Bronchial epithelial cell (primary cell): ENCODE measurements around the gene S100PBP. TPM values are rescaled to one million over a fixed set of nuclear protein-coding genes. Genes with fewer than 3 reads are reported as not detected.
"Not testable (repeated sequence)": the region's sequence is repeated elsewhere in the genome, so short reads cannot be mapped to it uniquely, and the experiment has no call there.

Source experiments
- DNase-seq: peaks from one replicate; pipeline ENCODE4 v3.0.0-alpha.2; 2010; ENCODE audit warnings: low read depth
- FAIRE-seq: peaks from 2 replicates; lab custom pipeline; 2011; peaks lifted over from hg19 to GRCh38; lab: Jason Lieb, UNC
- H3K27me3 ChIP-seq: 2 replicates; pipeline ENCODE4 v1.5.1; 2011; ENCODE audit warnings: low read length; ENCODE audit not compliant: control insufficient read depth, insufficient read depth
- H3K36me3 ChIP-seq: 2 replicates; pipeline ENCODE4 v1.5.1; 2011; ENCODE audit warnings: low read length; ENCODE audit not compliant: control insufficient read depth, insufficient read depth
- H3K4me3 ChIP-seq: 2 replicates; pipeline ENCODE4 v1.5.1; 2011; ENCODE audit warnings: mild to moderate bottlenecking, low read depth, low read length, control low read depth
- total RNA-seq: library from RNA; depleted of rRNA; stranded (reverse); fragments of >200 nt; gene quantifications from 2 replicates; pipeline ENCODE4 v1.2.1, GENCODE V29; 2014
- TF ChIP-seq, protein P1 (sequence below): IDR thresholded peaks from 2 replicates; pipeline ENCODE4 v1.5.1; 2011; ENCODE audit warnings: mild to moderate bottlenecking, moderate library complexity, low read length, control low read depth, inconsistent platforms; ENCODE audit not compliant: insufficient read depth, severe bottlenecking

The S100PBP gene
- total RNA-seq, 1 donor from 2014 or later, result 20.5 TPM

- FAIRE-seq (no peak), DNase-seq (no peak)
- Histone ChIP-seq H3K36me3 (peaks cover 13% of the 10 kb centered on the region), H3K4me3 (no peak overlapping the region), H3K27me3 (no peaks in the 10 kb centered on the region)
- TF ChIP-seq, protein P1, sequence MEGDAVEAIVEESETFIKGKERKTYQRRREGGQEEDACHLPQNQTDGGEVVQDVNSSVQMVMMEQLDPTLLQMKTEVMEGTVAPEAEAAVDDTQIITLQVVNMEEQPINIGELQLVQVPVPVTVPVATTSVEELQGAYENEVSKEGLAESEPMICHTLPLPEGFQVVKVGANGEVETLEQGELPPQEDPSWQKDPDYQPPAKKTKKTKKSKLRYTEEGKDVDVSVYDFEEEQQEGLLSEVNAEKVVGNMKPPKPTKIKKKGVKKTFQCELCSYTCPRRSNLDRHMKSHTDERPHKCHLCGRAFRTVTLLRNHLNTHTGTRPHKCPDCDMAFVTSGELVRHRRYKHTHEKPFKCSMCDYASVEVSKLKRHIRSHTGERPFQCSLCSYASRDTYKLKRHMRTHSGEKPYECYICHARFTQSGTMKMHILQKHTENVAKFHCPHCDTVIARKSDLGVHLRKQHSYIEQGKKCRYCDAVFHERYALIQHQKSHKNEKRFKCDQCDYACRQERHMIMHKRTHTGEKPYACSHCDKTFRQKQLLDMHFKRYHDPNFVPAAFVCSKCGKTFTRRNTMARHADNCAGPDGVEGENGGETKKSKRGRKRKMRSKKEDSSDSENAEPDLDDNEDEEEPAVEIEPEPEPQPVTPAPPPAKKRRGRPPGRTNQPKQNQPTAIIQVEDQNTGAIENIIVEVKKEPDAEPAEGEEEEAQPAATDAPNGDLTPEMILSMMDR, result no peak
Measured at GRCh38 chr1:32797456-32797855, 20.0 kb upstream of the S100PBP start.

GRCh38 chr1:32798191-32798590 lies 19.3 kb upstream of the S100PBP start:
- FAIRE-seq (no peak), DNase-seq (peak; percentile 53)
- H3K36me3 ChIP-seq, result peaks cover 14% of the 10 kb centered on the region

DNA sequence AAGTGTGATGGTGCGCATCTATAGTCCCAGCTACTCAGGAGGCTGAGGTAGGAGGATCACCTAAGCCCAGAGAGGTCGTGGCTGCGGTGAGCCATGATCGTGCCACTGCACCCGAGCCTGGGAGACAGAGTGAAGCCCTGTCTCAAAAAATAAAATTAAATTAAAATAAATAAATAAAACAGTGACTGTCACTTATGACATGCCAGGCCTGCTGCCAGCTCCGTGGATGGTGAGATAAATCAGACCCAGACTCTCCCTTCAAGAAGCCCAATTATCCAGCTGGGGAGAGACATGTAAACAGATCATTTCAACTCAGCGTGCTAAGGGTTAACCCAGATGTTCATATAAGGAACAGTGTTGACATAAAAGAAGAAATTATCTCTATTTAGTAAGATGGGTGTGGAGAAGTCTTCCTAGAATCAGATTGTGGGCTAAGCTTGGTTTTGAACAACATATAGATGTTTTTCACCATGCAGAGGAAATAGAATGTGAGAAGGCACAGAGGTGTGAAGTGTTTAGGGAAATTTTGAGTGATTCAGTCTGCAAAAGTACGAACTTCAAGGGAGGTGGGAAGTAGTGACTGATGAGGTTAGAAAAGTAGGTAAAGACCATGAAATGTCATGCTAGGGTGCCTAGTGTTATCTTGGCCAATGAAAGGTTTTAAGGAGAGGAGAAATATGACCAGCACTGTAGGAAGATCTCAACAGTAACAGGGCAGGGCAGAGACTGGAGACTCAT lies 18.6 kb upstream of the S100PBP start:
- peaks cover 14% of the 10 kb centered on the region for H3K36me3 ChIP-seq

More at GRCh38 chr1:32798191-32798590, 19.3 kb upstream of the S100PBP start:
- TF ChIP-seq, protein P1, result no peak
- Histone ChIP-seq H3K4me3 (no peak overlapping the region), H3K27me3 (no peaks in the 10 kb centered on the region)

DNA sequence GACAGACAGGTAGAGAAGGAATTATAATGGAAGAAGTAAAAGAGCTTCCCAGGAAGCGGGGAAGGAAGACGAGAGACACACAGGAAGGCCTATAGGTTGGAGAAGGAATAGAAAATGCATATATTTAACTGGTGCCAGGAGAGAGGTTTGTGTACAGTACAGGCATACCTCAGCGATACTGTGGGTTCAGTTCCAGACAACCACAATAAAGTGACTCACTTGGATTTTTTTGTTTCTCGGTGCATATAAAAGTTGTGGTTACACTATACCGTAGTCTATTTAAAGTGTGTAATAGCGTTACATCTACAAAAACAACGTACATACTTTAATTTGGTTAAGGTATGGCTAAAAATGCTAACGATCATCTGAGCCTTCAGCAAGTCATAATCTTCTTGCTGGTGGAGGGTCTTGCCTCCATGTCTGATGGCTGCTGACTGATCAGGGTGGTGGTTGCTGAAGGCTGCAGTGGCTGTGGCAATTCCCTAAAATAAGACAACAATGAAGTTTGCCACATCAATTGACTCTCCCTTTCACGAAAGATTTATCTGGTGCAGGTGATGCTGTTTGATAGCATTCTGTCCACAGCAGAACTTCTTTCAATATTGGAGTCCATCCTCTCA lies 16.2 kb upstream of the S100PBP start:
- Histone ChIP-seq H3K27me3 (no peaks in the 10 kb centered on the region), H3K36me3 (peaks cover 13% of the 10 kb centered on the region), H3K4me3 (no peak overlapping the region)
- TF ChIP-seq, protein P1, result no peak
- DNase-seq (peak; percentile 34), FAIRE-seq (no peak)

More for the DNA sequence above, 18.6 kb upstream of the S100PBP start:
- DNase-seq (no peak), FAIRE-seq (no peak)
- no peaks in the 10 kb centered on the region for H3K27me3 ChIP-seq
- TF ChIP-seq, protein P1, result no peak
- no peak overlapping the region for H3K4me3 ChIP-seq

DNA sequence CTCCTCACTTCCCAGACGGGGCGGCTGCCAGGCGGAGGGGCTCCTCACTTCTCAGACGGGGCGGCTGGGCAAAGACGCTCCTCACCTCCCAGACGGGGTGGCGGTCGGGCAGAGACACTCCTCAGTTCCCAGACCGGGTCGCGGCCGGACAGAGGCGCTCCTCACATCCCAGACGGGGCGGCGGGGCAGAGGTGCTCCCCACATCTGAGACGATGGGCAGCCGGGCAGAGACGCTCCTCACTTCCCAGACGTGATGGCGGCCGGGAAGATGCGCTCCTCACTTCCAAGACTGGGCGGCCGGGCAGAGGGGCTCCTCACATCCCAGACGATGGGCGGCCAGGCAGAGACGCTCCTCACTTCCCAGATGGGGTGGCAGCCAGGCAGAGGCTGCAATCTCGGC lies 13.0 kb upstream of the S100PBP start:
- H3K4me3 ChIP-seq, FAIRE-seq, H3K27me3 ChIP-seq, DNase-seq: not testable (repeated sequence)
- peaks cover 16% of the 10 kb centered on the region for H3K36me3 ChIP-seq

GRCh38 chr1:32806290-32806689 lies 11.2 kb upstream of the S100PBP start:
- no peak for DNase-seq

More at GRCh38 chr1:32806290-32806689, 11.2 kb upstream of the S100PBP start:
- no peak for FAIRE-seq
- TF ChIP-seq, protein P1, result no peak
- H3K4me3 ChIP-seq, result no peak overlapping the region
- H3K27me3 ChIP-seq, result no peaks in the 10 kb centered on the region
- H3K36me3 ChIP-seq, result peaks cover 24% of the 10 kb centered on the region
